Panc1 (cell line): ENCODE results near the gene BHLHE23.

Experiments
- CTCF ChIP-seq: fragments of 450-650 bp; IDR thresholded peaks from 2 replicates; pipeline ENCODE4 v1.5.1; 2017; ENCODE audit warnings: mild to moderate bottlenecking
- POLR2AphosphoS5 ChIP-seq: IDR thresholded peaks from 2 replicates; pipeline ENCODE4 v1.6.1; 2012; ENCODE audit warnings: mild to moderate bottlenecking, low read depth, low read length, moderate library complexity
- TCF7L2 ChIP-seq: IDR thresholded peaks from 2 replicates; pipeline ENCODE4 v1.6.1; 2011; ENCODE audit warnings: mild to moderate bottlenecking, low read depth, low read length, inconsistent platforms

GRCh38 chr20:62995898-62996595 lies 10.7 kb downstream of the BHLHE23 start:
- TF ChIP-seq CTCF (no peak), POLR2AphosphoS5 (no peak), TCF7L2 (no peak)
